WTC11 (cell line): ENCODE data around the gene INVS. TPM values are rescaled to one million over a fixed set of nuclear protein-coding genes. Genes with fewer than 3 reads are reported as not detected.

ENCODE experiments used
- ATAC-seq: fragments of 200-7000 bp; cut with Tn5 transposase; 2 replicates; pipeline ENCODE4 v1.10.0; 2021; ENCODE audit warnings: mild to moderate bottlenecking, moderate library complexity
- CTCF ChIA-PET: fragments of 300-600 bp; sonication (Branson Sonifier 250); formaldehyde crosslinking; loops from one replicate; lab custom pipeline; 2021; ENCODE audit warnings: antibody characterized with exemption; lab: Charles Lee
- POLR2A ChIA-PET: fragments of 350-600 bp; sonication (Branson Sonifier 250); formaldehyde crosslinking; loops from one replicate; lab custom pipeline; 2021; ENCODE audit warnings: antibody characterized with exemption; lab: Charles Lee
- DNase-seq: peaks from one replicate; pipeline ENCODE4 v3.0.0; 2021; ENCODE audit warnings: low spot score
- H3K27ac Mint-ChIP-seq: 2 replicates; pipeline ENCODE4 v1.8.0; 2021; ENCODE audit warnings: mixed read lengths
- H3K27me3 Mint-ChIP-seq: 2 replicates; pipeline ENCODE4 v1.8.0; 2021; ENCODE audit warnings: low read depth, mild to moderate bottlenecking, moderate library complexity, mixed read lengths
- H3K36me3 Mint-ChIP-seq: 2 replicates; pipeline ENCODE4 v1.8.0; 2021; ENCODE audit warnings: mixed read lengths
- H3K4me1 Mint-ChIP-seq: 2 replicates; pipeline ENCODE4 v1.8.0; 2022; ENCODE audit warnings: mixed read lengths
- H3K4me3 Mint-ChIP-seq: 2 replicates; pipeline ENCODE4 v1.8.0; 2021; ENCODE audit warnings: mild to moderate bottlenecking, moderate library complexity, mixed read lengths
- H3K9me3 Mint-ChIP-seq: 2 replicates; pipeline ENCODE4 v1.8.0; 2021; ENCODE audit warnings: mixed read lengths
- AFF4 ChIP-seq: sonication (generic); formaldehyde crosslinking; IDR thresholded peaks from 2 replicates; pipeline ENCODE4 v1.8.1; 2023; ENCODE audit warnings: mild to moderate bottlenecking, missing genetic modification reagents, borderline replicate concordance
- AR ChIP-seq: fragments of 250-450 bp; sonication (Bioruptor Pico); IDR thresholded peaks from 2 replicates; pipeline ENCODE4 v1.9.0; 2021; ENCODE audit warnings: mild to moderate bottlenecking
- ARID4B ChIP-seq: sonication (generic); formaldehyde crosslinking; IDR thresholded peaks from 2 replicates; pipeline ENCODE4 v1.8.0; 2023; ENCODE audit warnings: missing genetic modification reagents, mild to moderate bottlenecking, borderline replicate concordance
- ATF2 ChIP-seq: sonication (generic); formaldehyde crosslinking; IDR thresholded peaks from 2 replicates; pipeline ENCODE4 v1.8.1; 2022; ENCODE audit warnings: low read depth, missing genetic modification reagents, borderline replicate concordance
- CTCF ChIP-seq: fragments of 200-600 bp; IDR thresholded peaks from 2 replicates; pipeline ENCODE4 v1.8.0; 2022; ENCODE audit warnings: antibody characterized with exemption
- ERG ChIP-seq: fragments of 250-450 bp; sonication (Bioruptor Pico); IDR thresholded peaks from 2 replicates; pipeline ENCODE4 v1.8.0; 2021; ENCODE audit warnings: mild to moderate bottlenecking
- ESRRA ChIP-seq: sonication (generic); formaldehyde crosslinking; IDR thresholded peaks from 2 replicates; pipeline ENCODE4 v1.8.1; 2022; ENCODE audit warnings: mild to moderate bottlenecking, missing genetic modification reagents, borderline replicate concordance
- FOXJ3 ChIP-seq: sonication (generic); formaldehyde crosslinking; IDR thresholded peaks from 2 replicates; pipeline ENCODE4 v1.9.0; 2021; ENCODE audit warnings: missing genetic modification reagents, mild to moderate bottlenecking, borderline replicate concordance
- FOXK1 ChIP-seq: sonication (generic); formaldehyde crosslinking; IDR thresholded peaks from 2 replicates; pipeline ENCODE4 v1.8.0; 2022; ENCODE audit warnings: mild to moderate bottlenecking, moderate library complexity, missing genetic modification reagents
- GABPB1 ChIP-seq: sonication (generic); formaldehyde crosslinking; IDR thresholded peaks from 2 replicates; pipeline ENCODE4 v1.8.1; 2023; ENCODE audit warnings: mild to moderate bottlenecking, missing genetic modification reagents
- MXD4 ChIP-seq: fragments of 250-450 bp; sonication (Bioruptor Pico); IDR thresholded peaks from 2 replicates; pipeline ENCODE4 v1.8.0; 2021; ENCODE audit warnings: mild to moderate bottlenecking, moderate library complexity, borderline replicate concordance
- MYBL2 ChIP-seq: sonication (generic); formaldehyde crosslinking; IDR thresholded peaks from 2 replicates; pipeline ENCODE4 v1.8.1; 2023; ENCODE audit warnings: mild to moderate bottlenecking, moderate library complexity, missing genetic modification reagents
- NR3C1 ChIP-seq: sonication (generic); formaldehyde crosslinking; conservative IDR thresholded peaks from 2 replicates; pipeline ENCODE4 v1.8.1; 2023; ENCODE audit warnings: low read depth, mild to moderate bottlenecking, missing genetic modification reagents
- OVOL2 ChIP-seq: fragments of 250-450 bp; sonication (Bioruptor Pico); IDR thresholded peaks from 2 replicates; pipeline ENCODE4 v1.9.0; 2021; ENCODE audit warnings: mild to moderate bottlenecking, borderline replicate concordance
- SMAD3 ChIP-seq: sonication (generic); formaldehyde crosslinking; IDR thresholded peaks from 2 replicates; pipeline ENCODE4 v1.8.0; 2022; ENCODE audit warnings: missing genetic modification reagents, mild to moderate bottlenecking, borderline replicate concordance
- SOX15 ChIP-seq: fragments of 250-450 bp; sonication (Bioruptor Pico); IDR thresholded peaks from 2 replicates; pipeline ENCODE4 v1.9.0; 2021; ENCODE audit warnings: mild to moderate bottlenecking
- TP53 ChIP-seq: sonication (generic); formaldehyde crosslinking; IDR thresholded peaks from 2 replicates; pipeline ENCODE4 v1.8.1; 2023; ENCODE audit warnings: mild to moderate bottlenecking, missing genetic modification reagents
- USF1 ChIP-seq: sonication (generic); formaldehyde crosslinking; IDR thresholded peaks from 2 replicates; pipeline ENCODE4 v1.8.0; 2022; ENCODE audit warnings: mild to moderate bottlenecking, missing genetic modification reagents
- total RNA-seq: library from RNA; stranded (reverse); gene quantifications from 3 replicates; pipeline ENCODE4 v1.2.3, GENCODE V29; 2021

Gene INVS
- total RNA-seq, 1 experiment from 2014 or later, result 8.1 TPM

- no peak overlapping the region for H3K4me3 Mint-ChIP-seq
- H3K36me3 Mint-ChIP-seq, result peaks cover 77% of the 10 kb centered on the region
- H3K4me1 Mint-ChIP-seq, result peaks cover 10% of the 10 kb centered on the region
- H3K27me3 Mint-ChIP-seq, result no peaks in the 10 kb centered on the region
- ATAC-seq (no peak), DNase-seq (no peak)
- CTCF ChIA-PET, result no interaction called here
- no peak overlapping the region for H3K27ac Mint-ChIP-seq
- POLR2A ChIA-PET, result no interaction called here
- TF ChIP-seq AR (CRISPR knock-in tag), result no peak
- TF ChIP-seq ARID4B (CRISPR knock-in tag), result no peak
- TF ChIP-seq ERG (CRISPR knock-in tag), result no peak
- no peak for TF ChIP-seq SMAD3 (CRISPR knock-in tag)
- TF ChIP-seq MXD4, result no peak
- no peak for TF ChIP-seq OVOL2 (CRISPR knock-in tag)
- no peak for TF ChIP-seq USF1 (CRISPR knock-in tag)
- TF ChIP-seq TP53, result no peak
- TF ChIP-seq AFF4, result no peak
- TF ChIP-seq FOXJ3 (CRISPR knock-in tag), result no peak
- TF ChIP-seq FOXK1 (CRISPR knock-in tag), result no peak
- TF ChIP-seq SOX15 (CRISPR knock-in tag), result no peak
- TF ChIP-seq GABPB1 (CRISPR knock-in tag), result no peak
- TF ChIP-seq ATF2 (CRISPR knock-in tag), result no peak
- TF ChIP-seq NR3C1, result no peak
- TF ChIP-seq CTCF, result no peak
- no peak for TF ChIP-seq ESRRA (CRISPR knock-in tag)
- no peak for TF ChIP-seq MYBL2
- H3K9me3 Mint-ChIP-seq, result peaks cover 14% of the 10 kb centered on the region
Measured at GRCh38 chr9:100309992-100310391, 210.9 kb downstream of the INVS start.
